Coronary artery (tissue), 2 donors: ENCODE data around the gene DOCK10.
A peak's percentile ranks its signal among the peaks of the same experiment; 100 is the strongest.

Experiments used
- DNase-seq: peaks from one replicate; pipeline ENCODE4 v3.0.0-alpha.2; 2017; ENCODE audit warnings: low spot score
- H3K27ac ChIP-seq, 2 donors: fragments of 200-600 bp; sonication (generic); one replicate each; pipeline ENCODE4 v1.5.1; 2016 to 2019
- H3K4me3 ChIP-seq: fragments of 200-600 bp; sonication (generic); 2 replicates; pipeline ENCODE4 v1.5.1; 2016; ENCODE audit warnings: mild to moderate bottlenecking, moderate library complexity
- TF ChIP-seq, protein P1 (sequence below): fragments of 200-600 bp; sonication (generic); IDR thresholded peaks from one replicate; pipeline ENCODE4 v1.5.1; 2019; ENCODE audit warnings: antibody characterized with exemption

DOCK10 gene

DNA sequence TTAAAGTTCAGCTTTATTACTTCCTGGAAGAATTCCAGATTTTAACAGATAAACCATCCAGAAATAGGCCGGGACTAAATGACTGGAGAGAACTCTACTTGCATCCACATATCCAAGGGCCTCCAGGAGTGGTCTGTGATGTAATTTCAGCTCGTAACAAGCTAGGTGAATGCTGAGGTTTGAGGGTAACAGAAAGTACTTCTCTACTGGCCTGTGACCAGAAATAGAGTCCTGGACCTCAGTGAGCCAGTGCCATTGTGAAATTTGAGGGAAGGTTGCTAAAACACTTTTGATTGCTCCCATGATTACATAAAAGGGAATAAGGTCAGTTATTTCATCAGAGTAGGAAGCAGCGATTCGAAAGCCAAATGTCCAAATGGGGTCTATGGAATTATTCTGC lies 158.1 kb downstream of the DOCK10 start:
- Histone ChIP-seq H3K27ac (no peak overlapping the region), H3K4me3 (no peak overlapping the region)
- TF ChIP-seq, protein P1, sequence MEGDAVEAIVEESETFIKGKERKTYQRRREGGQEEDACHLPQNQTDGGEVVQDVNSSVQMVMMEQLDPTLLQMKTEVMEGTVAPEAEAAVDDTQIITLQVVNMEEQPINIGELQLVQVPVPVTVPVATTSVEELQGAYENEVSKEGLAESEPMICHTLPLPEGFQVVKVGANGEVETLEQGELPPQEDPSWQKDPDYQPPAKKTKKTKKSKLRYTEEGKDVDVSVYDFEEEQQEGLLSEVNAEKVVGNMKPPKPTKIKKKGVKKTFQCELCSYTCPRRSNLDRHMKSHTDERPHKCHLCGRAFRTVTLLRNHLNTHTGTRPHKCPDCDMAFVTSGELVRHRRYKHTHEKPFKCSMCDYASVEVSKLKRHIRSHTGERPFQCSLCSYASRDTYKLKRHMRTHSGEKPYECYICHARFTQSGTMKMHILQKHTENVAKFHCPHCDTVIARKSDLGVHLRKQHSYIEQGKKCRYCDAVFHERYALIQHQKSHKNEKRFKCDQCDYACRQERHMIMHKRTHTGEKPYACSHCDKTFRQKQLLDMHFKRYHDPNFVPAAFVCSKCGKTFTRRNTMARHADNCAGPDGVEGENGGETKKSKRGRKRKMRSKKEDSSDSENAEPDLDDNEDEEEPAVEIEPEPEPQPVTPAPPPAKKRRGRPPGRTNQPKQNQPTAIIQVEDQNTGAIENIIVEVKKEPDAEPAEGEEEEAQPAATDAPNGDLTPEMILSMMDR, result no peak
- DNase-seq, result no peak

GRCh38 chr2:224883700-224884099 lies 158.6 kb downstream of the DOCK10 start:
- no peak overlapping the region for H3K27ac ChIP-seq
- no peak for DNase-seq

GRCh38 chr2:224883172-224883516 lies 159.1 kb downstream of the DOCK10 start:
- no peak for DNase-seq
- peak overlapping the region in 1 of 2 donors; percentile 25 for H3K27ac ChIP-seq
- TF ChIP-seq, protein P1, result no peak
- H3K4me3 ChIP-seq, result no peak overlapping the region

More at GRCh38 chr2:224883700-224884099, 158.6 kb downstream of the DOCK10 start:
- no peak overlapping the region for H3K4me3 ChIP-seq
- TF ChIP-seq, protein P1, result no peak

DNA sequence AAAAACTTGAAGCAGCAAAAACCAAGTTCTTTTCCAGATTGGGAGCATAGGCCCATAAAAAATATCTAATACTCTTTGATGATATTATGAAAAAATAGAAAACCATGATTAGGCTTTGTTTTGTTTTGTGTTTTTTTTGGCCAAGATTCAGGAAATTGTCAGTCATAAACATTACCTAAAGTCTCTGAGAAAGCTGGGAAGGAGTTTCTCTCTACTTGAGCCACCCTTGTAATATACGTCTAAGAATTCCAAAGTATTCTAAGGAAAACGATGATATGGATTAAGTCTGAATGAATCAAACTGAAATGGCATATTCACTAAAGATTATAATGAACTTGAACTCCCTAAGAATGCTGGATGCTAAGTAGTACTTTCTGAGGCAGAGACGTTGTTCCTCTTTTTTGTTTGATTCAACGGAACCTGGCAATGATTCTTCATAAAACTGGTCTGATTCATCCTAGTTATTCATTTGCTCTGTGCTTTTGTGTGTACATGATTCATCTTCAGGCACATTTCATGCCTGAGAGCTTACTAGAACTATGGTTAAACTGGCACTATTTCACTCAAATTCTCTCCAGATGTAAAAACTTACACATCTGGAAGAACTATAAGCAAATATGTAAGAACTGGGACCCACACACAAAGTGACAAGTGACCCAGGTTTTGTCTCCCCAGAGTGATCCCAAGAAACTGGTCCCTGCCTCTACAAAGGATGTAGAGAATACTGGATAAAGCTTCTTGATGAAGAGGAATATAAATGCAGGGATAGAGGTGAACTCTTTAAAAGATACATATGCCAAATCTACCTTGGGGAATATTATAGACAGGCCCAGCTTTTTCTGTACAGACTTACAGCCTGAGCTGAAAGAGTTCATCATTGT lies 159.7 kb downstream of the DOCK10 start:
- H3K27ac ChIP-seq, result peak overlapping the region in 1 of 2 donors; percentile 25
- no peak for DNase-seq
- no peak overlapping the region for H3K4me3 ChIP-seq
- TF ChIP-seq, protein P1, result no peak

- TF ChIP-seq, protein P1, result no peak
- no peak overlapping the region for H3K4me3 ChIP-seq
- H3K27ac ChIP-seq, result no peak overlapping the region
- no peak for DNase-seq
These were observed 160.4 kb downstream of the DOCK10 start for GRCh38 chr2:224881846-224882245.

- TF ChIP-seq, protein P1, result no peak
- Histone ChIP-seq H3K27ac (no peak overlapping the region), H3K4me3 (no peak overlapping the region)
- no peak for DNase-seq
These were observed 165.7 kb downstream of the DOCK10 start for GRCh38 chr2:224876522-224876921.

GRCh38 chr2:224875841-224876240 lies 166.4 kb downstream of the DOCK10 start:
- H3K4me3 ChIP-seq, result no peak overlapping the region
- no peak for DNase-seq
- TF ChIP-seq, protein P1, result no peak
- H3K27ac ChIP-seq, result no peak overlapping the region
